K562 (cell line): ENCODE data around the gene CENPO. TPM values are rescaled to one million over a fixed set of nuclear protein-coding genes. Genes with fewer than 3 reads are reported as not detected.
A peak's percentile ranks its signal among the peaks of the same experiment; 100 is the strongest.

Source experiments
- ADNP ChIP-seq: fragments of 200-800 bp; sonication (Bioruptor generic); IDR thresholded peaks from 2 replicates; pipeline ENCODE4 v1.6.1; 2016; ENCODE audit warnings: missing genetic modification characterization, missing compliant biosample characterization
- CBFA2T3 ChIP-seq: fragments of 450-650 bp; IDR thresholded peaks from 2 replicates; pipeline ENCODE4 v1.6.1; 2017
- CTCF ChIP-seq, 3 experiments: IDR thresholded peaks in 2 of 3; conservative IDR thresholded peaks in 1 of 3; 2 replicates each; pipeline ENCODE4 v1.5.1; 2011 to 2012; ENCODE audit warnings: low read length in 3 of 3, mild to moderate bottlenecking in 3 of 3, control low read depth in 2 of 3, improper control_type of control experiment in 1 of 3, inconsistent platforms in 1 of 3, low read depth in 1 of 3, mixed read lengths in 1 of 3, moderate library complexity in 1 of 3; ENCODE audit not compliant: insufficient read depth in 2 of 3
- CXXC5 ChIP-seq: fragments of 250-450 bp; sonication (Bioruptor Pico); IDR thresholded peaks from 2 replicates; pipeline ENCODE4 v1.8.0; 2022; ENCODE audit warnings: inconsistent platforms, mild to moderate bottlenecking, moderate library complexity
- ESRRB ChIP-seq: fragments of 250-450 bp; sonication (Bioruptor Pico); IDR thresholded peaks from 2 replicates; pipeline ENCODE4 v1.5.0; 2020; ENCODE audit warnings: mild to moderate bottlenecking, moderate library complexity, borderline replicate concordance
- FOXA3 ChIP-seq, 2 experiments: fragments of 450-650 bp in 1 of 2; sonication (generic) in 1 of 2; formaldehyde crosslinking; IDR thresholded peaks in 1 of 2; conservative IDR thresholded peaks in 1 of 2; 2 replicates each; pipeline versions ENCODE4 v1.4.0 to v1.8.0; 2020 to 2022; ENCODE audit warnings: mild to moderate bottlenecking in 2 of 2, missing genetic modification reagents in 1 of 2
- KDM1A ChIP-seq, 2 experiments: fragments of 450-650 bp; IDR thresholded peaks; 2 replicates each; pipeline ENCODE4 v1.6.1; 2016; ENCODE audit warnings: mild to moderate bottlenecking in 2 of 2
- LCOR ChIP-seq: sonication (generic); formaldehyde crosslinking; IDR thresholded peaks from 2 replicates; pipeline ENCODE4 v1.8.0; 2022; ENCODE audit warnings: mild to moderate bottlenecking, missing genetic modification reagents
- MBD1 ChIP-seq: fragments of 250-450 bp; sonication (Bioruptor Pico); IDR thresholded peaks from 2 replicates; pipeline ENCODE4 v1.8.0; 2022; ENCODE audit warnings: inconsistent platforms
- SAFB ChIP-seq: fragments of 200-400 bp; formaldehyde crosslinking; IDR thresholded peaks from 2 replicates; pipeline ENCODE4 v1.6.1; 2017; ENCODE audit warnings: low read depth, low read length, borderline replicate concordance
- SMC3 ChIP-seq: conservative IDR thresholded peaks from 2 replicates; pipeline ENCODE4 v1.6.1; 2011; ENCODE audit warnings: low read depth, low read length, improper control_type of control experiment; ENCODE audit not compliant: insufficient read depth
- TRIM28 ChIP-seq: fragments of 450-650 bp; IDR thresholded peaks from 2 replicates; pipeline ENCODE4 v1.6.1; 2017
- ZFP91 ChIP-seq: sonication (generic); formaldehyde crosslinking; IDR thresholded peaks from 2 replicates; pipeline ENCODE4 v1.8.0; 2022; ENCODE audit warnings: mild to moderate bottlenecking, missing genetic modification reagents
- ZNF507 ChIP-seq: conservative IDR thresholded peaks from 2 replicates; pipeline ENCODE4 v1.6.1; 2017; ENCODE audit warnings: missing genetic modification characterization, missing compliant biosample characterization
- ZNF511 ChIP-seq: sonication (generic); formaldehyde crosslinking; IDR thresholded peaks from 2 replicates; pipeline ENCODE4 v1.8.0; 2022; ENCODE audit warnings: mild to moderate bottlenecking, missing genetic modification reagents
- polyA plus RNA-seq, 8 experiments: library from polyadenylated mRNA; depleted of rRNA in 4 of 8; stranded (reverse) in 5 of 8; unstranded in 3 of 8; fragments of >200 nt; fragmentation: Nextera tagmentation in 2 of 8; fragmentation: Illumina TruSeq in 1 of 8; extraction: Ambion mirVana in 2 of 8; extraction: Trizol in 1 of 8; gene quantifications; 2 replicates each; pipeline versions ENCODE4 v1.2.1 to v1.2.3, GENCODE V29; 2011 to 2014; ENCODE audit warnings: inconsistent platforms in 1 of 8, missing spikeins in 1 of 8
- total RNA-seq, 7 experiments: library from RNA; depleted of rRNA in 6 of 7; stranded (reverse); fragments of >200 nt in 6 of 7; fragmentation: Illumina TruSeq in 2 of 7; extraction: Trizol in 2 of 7; gene quantifications; 2 replicates each; pipeline versions ENCODE4 v1.2.1 to v1.2.3, GENCODE V29; 2011 to 2021; ENCODE audit warnings: low replicate concordance in 1 of 7
- TF ChIP-seq, protein P1 (sequence below): fragments of 200-800 bp; sonication (Bioruptor generic); IDR thresholded peaks from 2 replicates; pipeline ENCODE4 v1.6.1; 2017; ENCODE audit warnings: missing genetic modification characterization, missing compliant biosample characterization
- TF ChIP-seq, protein P2 (sequence below): sonication (generic); formaldehyde crosslinking; IDR thresholded peaks from 2 replicates; pipeline ENCODE4 v1.8.0; 2022; ENCODE audit warnings: missing genetic modification reagents, mild to moderate bottlenecking, borderline replicate concordance
- TF ChIP-seq, protein P3 (sequence below), 2 experiments: IDR thresholded peaks; 2 replicates each; pipeline ENCODE4 v1.6.1; 2012; ENCODE audit warnings: improper control_type of control experiment in 2 of 2, low read depth in 2 of 2, low read length in 2 of 2, borderline replicate concordance in 1 of 2

Gene CENPO
- total and polyA plus RNA-seq, 9 of the 15 experiments (the other 6 are each of a cell fraction or from before 2014, with no cell fraction given): 30.6 to 59.4 (median 38.9) TPM

DNA sequence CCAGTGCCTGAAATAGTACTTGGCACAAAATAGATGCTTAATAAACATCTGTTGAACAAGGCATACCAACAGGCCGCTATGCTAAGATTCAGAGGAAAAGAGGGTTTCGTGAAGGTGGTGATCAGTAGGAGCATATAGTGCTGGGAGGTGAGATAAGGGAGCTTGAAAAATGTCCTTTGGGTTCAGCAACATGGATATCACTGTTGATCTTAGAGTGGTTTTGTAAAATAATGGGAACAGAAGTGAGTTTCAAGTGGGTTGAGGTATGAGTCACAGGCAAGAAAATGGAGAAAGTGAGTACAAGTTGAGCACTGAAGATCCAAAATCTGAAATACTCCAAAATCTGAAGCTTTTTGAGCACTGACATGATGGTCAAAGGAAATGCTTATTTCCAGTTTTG lies 4.4 kb downstream of the CENPO start (continued):
- TF ChIP-seq, protein P1, sequence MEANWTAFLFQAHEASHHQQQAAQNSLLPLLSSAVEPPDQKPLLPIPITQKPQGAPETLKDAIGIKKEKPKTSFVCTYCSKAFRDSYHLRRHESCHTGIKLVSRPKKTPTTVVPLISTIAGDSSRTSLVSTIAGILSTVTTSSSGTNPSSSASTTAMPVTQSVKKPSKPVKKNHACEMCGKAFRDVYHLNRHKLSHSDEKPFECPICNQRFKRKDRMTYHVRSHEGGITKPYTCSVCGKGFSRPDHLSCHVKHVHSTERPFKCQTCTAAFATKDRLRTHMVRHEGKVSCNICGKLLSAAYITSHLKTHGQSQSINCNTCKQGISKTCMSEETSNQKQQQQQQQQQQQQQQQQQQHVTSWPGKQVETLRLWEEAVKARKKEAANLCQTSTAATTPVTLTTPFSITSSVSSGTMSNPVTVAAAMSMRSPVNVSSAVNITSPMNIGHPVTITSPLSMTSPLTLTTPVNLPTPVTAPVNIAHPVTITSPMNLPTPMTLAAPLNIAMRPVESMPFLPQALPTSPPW (CRISPR knock-in tag): no peak
- TF ChIP-seq ZNF507 (tag) (no peak), SAFB (no peak), ZNF511 (CRISPR knock-in tag) (no peak), KDM1A (IDR thresholded peaks at IDR 0.05) (peak; percentile 42 to 65; a peak in 2 of 4 replicates), MBD1 (CRISPR knock-in tag) (no peak), ZFP91 (no peak), FOXA3 (CRISPR knock-in tag; conservative IDR thresholded peaks at IDR 0.05 in 1 of 2, IDR thresholded peaks at IDR 0.05 in 1 of 2) (no peak), CXXC5 (CRISPR knock-in tag) (no peak), TRIM28 (no peak), SMC3 (no peak), ADNP (tag) (no peak), ESRRB (CRISPR knock-in tag) (no peak), LCOR (CRISPR knock-in tag) (no peak), CBFA2T3 (peak; percentile 87), CTCF (IDR thresholded peaks at IDR 0.05 in 2 of 3, conservative IDR thresholded peaks at IDR 0.05 in 1 of 3; ENCODE audit: insufficient read depth in 2 of 3, low read depth in 1 of 3, low read length in 3 of 3) (no peak)
- TF ChIP-seq, protein P2, sequence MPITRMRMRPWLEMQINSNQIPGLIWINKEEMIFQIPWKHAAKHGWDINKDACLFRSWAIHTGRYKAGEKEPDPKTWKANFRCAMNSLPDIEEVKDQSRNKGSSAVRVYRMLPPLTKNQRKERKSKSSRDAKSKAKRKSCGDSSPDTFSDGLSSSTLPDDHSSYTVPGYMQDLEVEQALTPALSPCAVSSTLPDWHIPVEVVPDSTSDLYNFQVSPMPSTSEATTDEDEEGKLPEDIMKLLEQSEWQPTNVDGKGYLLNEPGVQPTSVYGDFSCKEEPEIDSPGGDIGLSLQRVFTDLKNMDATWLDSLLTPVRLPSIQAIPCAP (CRISPR knock-in tag): no peak
- TF ChIP-seq, protein P3, sequence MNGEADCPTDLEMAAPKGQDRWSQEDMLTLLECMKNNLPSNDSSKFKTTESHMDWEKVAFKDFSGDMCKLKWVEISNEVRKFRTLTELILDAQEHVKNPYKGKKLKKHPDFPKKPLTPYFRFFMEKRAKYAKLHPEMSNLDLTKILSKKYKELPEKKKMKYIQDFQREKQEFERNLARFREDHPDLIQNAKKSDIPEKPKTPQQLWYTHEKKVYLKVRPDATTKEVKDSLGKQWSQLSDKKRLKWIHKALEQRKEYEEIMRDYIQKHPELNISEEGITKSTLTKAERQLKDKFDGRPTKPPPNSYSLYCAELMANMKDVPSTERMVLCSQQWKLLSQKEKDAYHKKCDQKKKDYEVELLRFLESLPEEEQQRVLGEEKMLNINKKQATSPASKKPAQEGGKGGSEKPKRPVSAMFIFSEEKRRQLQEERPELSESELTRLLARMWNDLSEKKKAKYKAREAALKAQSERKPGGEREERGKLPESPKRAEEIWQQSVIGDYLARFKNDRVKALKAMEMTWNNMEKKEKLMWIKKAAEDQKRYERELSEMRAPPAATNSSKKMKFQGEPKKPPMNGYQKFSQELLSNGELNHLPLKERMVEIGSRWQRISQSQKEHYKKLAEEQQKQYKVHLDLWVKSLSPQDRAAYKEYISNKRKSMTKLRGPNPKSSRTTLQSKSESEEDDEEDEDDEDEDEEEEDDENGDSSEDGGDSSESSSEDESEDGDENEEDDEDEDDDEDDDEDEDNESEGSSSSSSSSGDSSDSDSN (IDR thresholded peaks at IDR 0.05; ENCODE audit: borderline replicate concordance in 1 of 2, low read depth in 2 of 2, low read length in 2 of 2): no peak
